Measurements from ENCODE around the gene BTF3L4.
A peak's percentile ranks its signal among the peaks of the same experiment; 100 is the strongest.
"Not testable (repeated sequence)": the region's sequence is repeated elsewhere in the genome, so short reads cannot be mapped to it uniquely, and the experiment has no call there.

BTF3L4 gene

GRCh38 chr1:52054496-52055065 is 1.5 kb upstream of the BTF3L4 start:
- no peak for DNase-seq (ENCODE audit: low read depth, low spot score)
- peak overlapping the region; percentile 71 for H3K4me3 ChIP-seq (ENCODE audit: low read length)

- H3K4me3 ChIP-seq (ENCODE audit: low read length) = peak within 1 kb of the TSS; percentile 71
- peak; percentile 89 for DNase-seq (ENCODE audit: low read depth, low spot score)
Observed at GRCh38 chr1:52055066-52055865, 829 bp upstream of the BTF3L4 start, which contains the start of gene TXNDC12. Gene TXNDC12, minus strand, starts transcription at chr1:52055191. Its CDS starts 95 bp downstream, at chr1:52055096.

GRCh38 chr1:52055866-52056162 is 281 bp upstream of the BTF3L4 start:
- H3K4me3 ChIP-seq (ENCODE audit: low read length) = peak overlapping the region; percentile 71
- no peak for DNase-seq (ENCODE audit: low read depth, low spot score)

- H3K4me3 ChIP-seq (ENCODE audit: low read length) = peak overlapping the region; percentile 71
- DNase-seq (ENCODE audit: low read depth, low spot score) = no peak
Observed at GRCh38 chr1:52056937-52057231, 789 bp downstream of the BTF3L4 start.

GRCh38 chr1:52057255-52057654 is 1.2 kb downstream of the BTF3L4 start:
- H3K4me3 ChIP-seq (ENCODE audit: low read length) = peak overlapping the region; percentile 71
- peak; percentile 14 for DNase-seq (ENCODE audit: low read depth, low spot score)

GRCh38 chr1:52057876-52058415 is 1.9 kb downstream of the BTF3L4 start:
- peak overlapping the region; percentile 71 for H3K4me3 ChIP-seq (ENCODE audit: low read length)
- DNase-seq (ENCODE audit: low read depth, low spot score) = no peak

GRCh38 chr1:52059321-52059720 is 3.2 kb downstream of the BTF3L4 start:
- DNase-seq (ENCODE audit: low read depth, low spot score) = no peak
- no peak overlapping the region for H3K4me3 ChIP-seq (ENCODE audit: low read length)

- H3K4me3 ChIP-seq (ENCODE audit: low read length) = no peak overlapping the region
- DNase-seq (ENCODE audit: low read depth, low spot score) = no peak
Observed at GRCh38 chr1:52059888-52060287, 3.8 kb downstream of the BTF3L4 start.

GRCh38 chr1:52060822-52061221 is 4.7 kb downstream of the BTF3L4 start:
- DNase-seq (ENCODE audit: low read depth, low spot score) = no peak
- no peak overlapping the region for H3K4me3 ChIP-seq (ENCODE audit: low read length)

- no peak for DNase-seq (ENCODE audit: low read depth, low spot score)
- H3K4me3 ChIP-seq (ENCODE audit: low read length) = no peak overlapping the region
Observed at GRCh38 chr1:52063192-52063591, 7.1 kb downstream of the BTF3L4 start.

- H3K4me3 ChIP-seq (ENCODE audit: low read length) = no peak overlapping the region
- no peak for DNase-seq (ENCODE audit: low read depth, low spot score)
Observed at GRCh38 chr1:52070704-52071103, 14.6 kb downstream of the BTF3L4 start.

GRCh38 chr1:52072291-52072690 is 16.2 kb downstream of the BTF3L4 start:
- H3K4me3 ChIP-seq (ENCODE audit: low read length) = no peak overlapping the region
- no peak for DNase-seq (ENCODE audit: low read depth, low spot score)

GRCh38 chr1:52077277-52077676 is 21.2 kb downstream of the BTF3L4 start:
- H3K4me3 ChIP-seq (ENCODE audit: low read length); DNase-seq (ENCODE audit: low read depth, low spot score): not testable (repeated sequence)

- no peak overlapping the region for H3K4me3 ChIP-seq (ENCODE audit: low read length)
- no peak for DNase-seq (ENCODE audit: low read depth, low spot score)
Observed at GRCh38 chr1:52080014-52080415, 23.9 kb downstream of the BTF3L4 start.

- not testable (repeated sequence) for H3K4me3 ChIP-seq (ENCODE audit: low read length); DNase-seq (ENCODE audit: low read depth, low spot score)
Observed at GRCh38 chr1:52087892-52088291, 31.8 kb downstream of the BTF3L4 start.

- not testable (repeated sequence) for H3K4me3 ChIP-seq (ENCODE audit: low read length); DNase-seq (ENCODE audit: low read depth, low spot score)
Observed at GRCh38 chr1:52094300-52094699, 38.2 kb downstream of the BTF3L4 start.

- H3K4me3 ChIP-seq (ENCODE audit: low read length) = no peak overlapping the region
Observed at GRCh38 chr1:52096216-52096615, 40.1 kb downstream of the BTF3L4 start.

GRCh38 chr1:52098139-52098871 is 42.2 kb downstream of the BTF3L4 start:
- no peak overlapping the region for H3K4me3 ChIP-seq (ENCODE audit: low read length)
- DNase-seq (ENCODE audit: low read depth, low spot score) = no peak

More at GRCh38 chr1:52096216-52096615, 40.1 kb downstream of the BTF3L4 start:
- DNase-seq (ENCODE audit: low read depth, low spot score) = no peak

GRCh38 chr1:52102336-52103013 is 46.4 kb downstream of the BTF3L4 start:
- DNase-seq (ENCODE audit: low read depth, low spot score) = no peak
- no peak overlapping the region for H3K4me3 ChIP-seq (ENCODE audit: low read length)

GRCh38 chr1:52111492-52111891 is 55.4 kb downstream of the BTF3L4 start:
- no peak for DNase-seq (ENCODE audit: low read depth, low spot score)
- no peak overlapping the region for H3K4me3 ChIP-seq (ENCODE audit: low read length)
